ENCODE results near the gene TPH2.

DNA sequence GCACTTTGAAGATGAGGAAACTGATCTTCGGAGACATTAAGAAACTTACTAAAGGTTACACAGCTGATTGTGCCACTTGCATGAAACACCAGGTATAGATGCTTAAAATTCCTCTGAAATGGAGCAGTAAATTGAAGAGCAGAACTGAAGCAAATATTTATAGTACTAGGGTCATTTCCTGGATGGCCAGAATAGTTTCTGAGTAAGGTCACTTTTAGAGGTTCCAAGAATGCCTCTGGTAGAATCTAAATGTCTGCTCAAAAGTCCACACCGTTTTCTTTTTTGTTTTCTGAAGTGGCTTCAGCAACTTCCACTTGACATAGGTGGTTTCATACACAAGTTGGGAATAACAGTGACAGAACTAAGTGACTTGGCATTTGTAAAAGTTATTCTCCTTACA lies 19.4 kb downstream of the TPH2 start:
- TF ChIP-seq, protein P1, sequence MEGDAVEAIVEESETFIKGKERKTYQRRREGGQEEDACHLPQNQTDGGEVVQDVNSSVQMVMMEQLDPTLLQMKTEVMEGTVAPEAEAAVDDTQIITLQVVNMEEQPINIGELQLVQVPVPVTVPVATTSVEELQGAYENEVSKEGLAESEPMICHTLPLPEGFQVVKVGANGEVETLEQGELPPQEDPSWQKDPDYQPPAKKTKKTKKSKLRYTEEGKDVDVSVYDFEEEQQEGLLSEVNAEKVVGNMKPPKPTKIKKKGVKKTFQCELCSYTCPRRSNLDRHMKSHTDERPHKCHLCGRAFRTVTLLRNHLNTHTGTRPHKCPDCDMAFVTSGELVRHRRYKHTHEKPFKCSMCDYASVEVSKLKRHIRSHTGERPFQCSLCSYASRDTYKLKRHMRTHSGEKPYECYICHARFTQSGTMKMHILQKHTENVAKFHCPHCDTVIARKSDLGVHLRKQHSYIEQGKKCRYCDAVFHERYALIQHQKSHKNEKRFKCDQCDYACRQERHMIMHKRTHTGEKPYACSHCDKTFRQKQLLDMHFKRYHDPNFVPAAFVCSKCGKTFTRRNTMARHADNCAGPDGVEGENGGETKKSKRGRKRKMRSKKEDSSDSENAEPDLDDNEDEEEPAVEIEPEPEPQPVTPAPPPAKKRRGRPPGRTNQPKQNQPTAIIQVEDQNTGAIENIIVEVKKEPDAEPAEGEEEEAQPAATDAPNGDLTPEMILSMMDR (conservative IDR thresholded peaks at IDR 0.05; ENCODE audit: low read depth, low read length) = no peak
- TF ChIP-seq, protein P2, sequence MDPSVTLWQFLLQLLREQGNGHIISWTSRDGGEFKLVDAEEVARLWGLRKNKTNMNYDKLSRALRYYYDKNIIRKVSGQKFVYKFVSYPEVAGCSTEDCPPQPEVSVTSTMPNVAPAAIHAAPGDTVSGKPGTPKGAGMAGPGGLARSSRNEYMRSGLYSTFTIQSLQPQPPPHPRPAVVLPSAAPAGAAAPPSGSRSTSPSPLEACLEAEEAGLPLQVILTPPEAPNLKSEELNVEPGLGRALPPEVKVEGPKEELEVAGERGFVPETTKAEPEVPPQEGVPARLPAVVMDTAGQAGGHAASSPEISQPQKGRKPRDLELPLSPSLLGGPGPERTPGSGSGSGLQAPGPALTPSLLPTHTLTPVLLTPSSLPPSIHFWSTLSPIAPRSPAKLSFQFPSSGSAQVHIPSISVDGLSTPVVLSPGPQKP (IDR thresholded peaks at IDR 0.05; ENCODE audit: borderline replicate concordance, low read depth, low read length) = no peak
- TF ChIP-seq POLR2A (IDR thresholded peaks at IDR 0.05; ENCODE audit: low read depth, low read length) (no peak), RAD21 (IDR thresholded peaks at IDR 0.05; ENCODE audit: low read length) (no peak), RCOR1 (IDR thresholded peaks at IDR 0.05; ENCODE audit: insufficient replicate concordance, low read length) (no peak), MXI1 (IDR thresholded peaks at IDR 0.05; ENCODE audit: borderline replicate concordance, low read depth, low read length) (no peak), NFE2L2 (IDR thresholded peaks at IDR 0.05; ENCODE audit: low read depth, low read length) (no peak), CHD1 (IDR thresholded peaks at IDR 0.05; ENCODE audit: low read depth, low read length) (no peak), BHLHE40 (IDR thresholded peaks at IDR 0.05; ENCODE audit: low read depth, low read length) (no peak), MAZ (IDR thresholded peaks at IDR 0.05; ENCODE audit: borderline replicate concordance, low read depth, low read length) (no peak), SMC3 (IDR thresholded peaks at IDR 0.05; ENCODE audit: low read depth, low read length) (no peak)
